SW480 (cell line): Measurements from ENCODE around the gene EXOC4.
"Not testable (repeated sequence)": the region's sequence is repeated elsewhere in the genome, so short reads cannot be mapped to it uniquely, and the experiment has no call there.

Experiments used
- DNase-seq: peaks from one replicate; pipeline ENCODE4 v3.0.0-alpha.2; 2016; ENCODE audit warnings: low spot score

The EXOC4 gene

DNA sequence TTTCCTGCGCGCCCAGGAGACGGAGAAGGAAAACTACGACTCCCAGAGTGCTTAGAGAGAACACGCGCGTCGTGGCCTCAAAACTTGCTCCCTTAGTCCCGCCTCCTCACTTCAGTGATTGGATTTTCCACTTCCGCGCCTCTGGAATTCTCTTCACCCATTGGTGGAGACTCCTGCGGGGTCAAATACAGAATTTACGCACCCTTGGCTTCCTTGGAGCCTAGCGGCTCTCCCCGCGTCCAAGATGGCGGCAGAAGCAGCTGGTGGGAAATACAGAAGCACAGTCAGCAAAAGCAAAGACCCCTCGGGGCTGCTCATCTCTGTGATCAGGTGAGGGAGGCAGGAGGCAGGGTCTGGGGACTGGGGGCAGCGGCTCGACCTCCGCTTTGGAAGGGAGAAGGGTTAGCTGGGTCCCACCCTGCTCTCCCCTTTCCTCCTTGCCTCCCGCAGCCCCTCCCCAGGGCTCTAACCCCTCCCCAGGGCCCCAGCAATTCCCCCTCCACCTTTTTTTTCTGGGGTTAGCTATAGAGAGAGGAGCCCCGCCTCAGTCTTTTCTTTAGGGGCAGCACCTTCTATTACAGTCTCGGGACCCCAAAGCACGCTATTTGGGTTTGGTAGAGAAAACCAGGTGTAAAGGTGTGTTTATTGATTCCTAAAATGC lies at the start of gene EXOC4:
Gene EXOC4, plus strand, starts transcription at position 221 of the 661 bp plus-strand sequence.
- peak; percentile 96 for DNase-seq

DNA sequence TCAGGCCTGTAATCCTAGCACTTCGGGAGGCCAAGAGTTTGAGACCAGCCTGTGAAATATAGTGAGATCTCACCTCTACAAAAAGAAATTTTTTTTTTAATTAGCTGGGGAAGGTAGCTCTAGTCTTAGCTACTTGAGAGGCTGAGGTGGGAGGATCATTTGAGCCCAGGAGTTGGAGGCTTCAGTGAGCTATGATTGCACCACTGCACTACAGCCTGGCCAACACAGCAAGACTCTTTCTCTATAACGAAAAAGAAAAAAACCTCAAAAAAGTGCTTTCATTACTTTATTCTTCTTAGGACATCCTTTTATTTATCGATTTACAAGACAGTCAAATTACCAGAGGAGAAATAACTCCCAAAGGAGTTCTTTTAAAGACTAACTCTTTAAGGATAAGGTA lies 49.4 kb upstream of the EXOC4 start:
- DNase-seq: no peak

DNA sequence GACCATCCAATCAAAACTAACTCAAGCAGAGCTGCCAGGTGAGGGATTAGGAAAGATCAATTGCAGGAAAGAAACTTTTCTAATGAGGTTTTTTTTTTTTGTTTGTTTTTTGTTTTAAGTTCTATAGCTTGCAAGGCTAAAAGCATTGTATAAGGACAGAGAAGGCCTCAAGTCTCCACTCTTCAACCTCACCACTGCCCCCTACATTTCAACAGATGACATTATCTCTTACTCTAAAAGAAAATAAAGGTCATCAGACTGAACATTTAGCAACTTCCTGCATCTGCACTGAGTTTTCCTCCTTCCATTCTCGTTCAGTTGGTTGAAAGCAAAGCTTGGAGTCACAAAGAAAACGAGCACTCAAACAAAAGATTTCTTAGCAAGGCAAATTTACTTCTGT lies 45.2 kb upstream of the EXOC4 start:
- DNase-seq: no peak

DNA sequence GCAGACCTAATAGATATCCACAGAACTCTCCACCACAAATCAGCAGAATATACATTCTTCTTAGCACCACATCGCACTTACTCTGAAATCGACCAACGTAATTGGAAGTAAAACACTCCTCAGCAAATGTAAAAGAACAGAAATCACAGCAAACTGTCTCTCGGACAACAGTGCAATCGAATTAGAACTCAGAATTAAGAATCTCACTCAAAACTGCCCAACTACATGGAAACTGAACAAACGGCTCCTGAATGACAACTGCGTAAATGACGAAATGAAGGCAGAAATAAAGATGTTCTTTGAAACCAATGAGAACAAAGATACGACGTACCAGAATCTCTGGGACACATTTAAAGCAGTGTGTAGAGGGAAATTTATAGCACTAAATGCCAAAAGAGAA lies 42.1 kb upstream of the EXOC4 start:
- DNase-seq: not testable (repeated sequence)

DNA sequence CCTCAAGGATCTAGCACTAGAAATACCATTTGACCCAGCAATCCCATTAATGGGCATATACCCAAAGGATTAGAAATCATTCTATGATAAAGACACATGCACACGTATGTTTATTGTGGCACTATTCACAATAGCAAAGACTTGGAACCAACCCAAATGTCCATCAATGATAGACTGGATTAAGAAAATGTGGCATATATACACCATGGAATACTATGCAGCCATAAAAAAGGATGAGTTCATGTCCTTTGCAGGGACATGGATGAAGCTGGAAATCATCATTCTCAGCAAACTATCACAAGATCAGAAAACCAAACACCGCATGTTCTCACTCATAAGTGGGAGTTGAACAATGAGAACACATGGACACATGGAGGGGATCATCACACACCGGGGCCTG lies 39.1 kb upstream of the EXOC4 start:
- not testable (repeated sequence) for DNase-seq

DNA sequence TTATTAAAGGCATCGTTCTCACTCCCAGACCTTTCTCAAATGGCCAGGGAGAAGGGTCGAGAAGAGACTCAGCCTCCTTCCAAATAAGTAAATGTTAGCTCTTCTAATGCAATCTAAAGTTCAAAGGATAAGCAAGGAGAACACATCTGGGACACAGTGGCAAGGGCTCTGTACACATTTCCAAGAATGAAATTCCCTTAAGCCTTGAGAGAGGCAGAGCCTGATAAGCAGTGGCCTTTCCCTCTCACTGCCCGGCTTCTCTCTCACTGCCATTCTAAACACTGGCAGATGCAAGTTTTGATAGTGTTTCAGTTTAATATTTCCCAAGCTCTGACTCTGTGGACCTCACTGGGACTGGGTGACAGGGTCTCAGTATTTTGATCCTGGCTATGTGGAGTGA lies 35.1 kb upstream of the EXOC4 start:
- DNase-seq: no peak

DNA sequence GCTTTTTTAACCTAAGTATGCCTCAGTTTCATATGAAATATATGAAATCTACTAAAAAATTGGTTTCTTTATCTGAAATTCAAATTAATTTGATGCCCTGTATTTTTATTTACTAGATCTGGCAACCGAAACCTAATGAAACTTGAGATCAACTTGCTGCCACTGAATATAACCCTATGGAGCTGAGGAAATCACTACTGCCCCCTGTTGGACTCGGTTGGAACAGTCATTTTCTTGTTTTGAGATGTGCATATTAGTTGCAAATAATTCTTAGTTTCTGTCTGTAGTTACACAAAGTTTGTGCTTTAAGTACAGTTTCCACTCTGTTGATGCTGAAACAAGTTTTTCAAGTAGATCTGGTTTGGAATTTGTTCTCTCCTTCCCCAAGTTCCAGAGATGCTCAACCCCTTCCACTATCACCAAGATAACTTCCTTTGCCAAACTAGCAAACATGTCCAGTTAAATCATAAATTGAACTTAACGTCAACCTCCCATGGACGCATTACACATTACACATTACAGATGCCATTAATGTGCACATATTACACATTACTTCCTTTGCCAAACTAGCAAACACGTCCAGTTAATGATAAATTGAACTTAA lies 22.2 kb upstream of the EXOC4 start:
- peak; percentile 32 for DNase-seq

DNA sequence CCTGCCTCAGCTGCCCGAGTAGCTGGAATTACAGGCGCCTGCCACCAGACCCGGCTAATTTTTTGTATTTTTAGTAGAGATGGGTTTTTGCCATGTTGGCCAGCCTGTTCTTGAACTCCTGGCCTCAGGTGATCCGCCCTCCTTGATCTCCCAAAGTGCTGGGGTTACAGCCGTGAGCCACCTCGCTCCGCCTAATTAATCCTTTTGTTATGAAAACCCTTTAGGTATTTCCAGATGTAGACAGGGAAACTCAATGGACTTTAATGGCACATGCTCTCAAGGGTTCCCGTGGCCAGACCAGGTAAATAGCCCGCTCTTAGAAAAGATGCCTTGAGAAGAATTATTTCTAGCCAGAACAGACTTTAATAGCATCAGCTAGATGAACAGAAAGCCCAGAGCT lies 19.7 kb upstream of the EXOC4 start:
- no peak for DNase-seq

DNA sequence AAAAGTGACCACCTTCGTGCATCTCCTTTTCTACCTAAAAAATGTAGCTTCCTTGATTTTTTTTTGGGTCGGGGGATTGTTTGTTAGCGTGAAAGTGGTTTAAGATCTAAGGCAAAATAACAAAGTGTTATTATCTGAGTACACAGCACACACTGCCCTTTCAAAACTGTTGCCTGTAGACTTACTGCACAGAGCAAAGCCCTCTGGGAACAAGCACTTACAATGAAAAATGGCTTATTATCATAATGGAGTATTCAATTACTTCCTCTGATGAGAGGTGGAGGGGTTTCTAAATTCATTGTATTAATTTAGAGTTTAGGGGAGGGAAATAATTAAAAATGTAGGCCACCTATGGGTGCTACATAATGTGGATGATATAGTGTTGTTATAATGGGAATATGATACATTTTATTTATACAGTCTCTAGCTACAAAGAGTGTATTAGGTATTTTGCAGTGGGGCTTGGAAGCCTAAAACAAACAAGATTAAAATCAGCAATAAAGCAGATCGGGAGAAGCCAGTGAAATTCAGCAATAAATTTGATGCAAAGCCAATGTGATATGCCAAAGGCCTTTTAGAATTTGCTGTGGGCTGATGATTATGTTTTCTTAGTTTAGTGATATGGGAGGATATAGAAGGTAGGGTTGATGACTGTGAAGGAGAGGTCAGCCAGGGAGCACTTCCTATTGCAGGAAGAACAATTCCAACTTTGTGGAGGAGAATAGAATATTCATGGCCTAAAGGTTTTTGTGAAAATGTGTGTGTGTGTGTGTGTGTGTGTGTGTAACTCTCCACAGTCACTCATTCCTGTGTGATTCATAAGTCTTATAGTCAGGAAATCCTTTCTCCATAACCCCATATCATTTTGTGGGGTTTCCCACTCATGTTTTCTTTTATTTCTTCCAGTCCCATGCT lies 17.7 kb upstream of the EXOC4 start:
- no peak for DNase-seq

DNA sequence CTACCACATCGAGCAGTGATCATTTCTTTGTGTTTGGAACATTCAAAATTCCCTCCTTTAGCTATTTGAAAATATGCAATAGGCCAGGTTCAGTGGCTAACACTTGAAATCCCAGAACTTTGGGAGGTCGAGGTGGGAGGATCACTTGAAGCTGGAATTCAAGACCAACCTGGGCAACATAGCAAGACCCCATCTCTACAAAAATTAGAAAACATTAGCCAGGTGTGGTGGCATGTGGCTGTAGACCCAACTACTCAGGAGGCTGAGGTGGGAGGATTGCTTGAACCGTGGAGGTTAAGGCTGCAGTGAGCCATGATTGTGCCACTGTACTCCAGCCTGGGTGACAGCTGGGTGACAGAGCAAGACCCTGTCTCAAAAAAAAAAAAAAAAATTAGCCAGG lies 15.3 kb upstream of the EXOC4 start:
- DNase-seq: no peak

DNA sequence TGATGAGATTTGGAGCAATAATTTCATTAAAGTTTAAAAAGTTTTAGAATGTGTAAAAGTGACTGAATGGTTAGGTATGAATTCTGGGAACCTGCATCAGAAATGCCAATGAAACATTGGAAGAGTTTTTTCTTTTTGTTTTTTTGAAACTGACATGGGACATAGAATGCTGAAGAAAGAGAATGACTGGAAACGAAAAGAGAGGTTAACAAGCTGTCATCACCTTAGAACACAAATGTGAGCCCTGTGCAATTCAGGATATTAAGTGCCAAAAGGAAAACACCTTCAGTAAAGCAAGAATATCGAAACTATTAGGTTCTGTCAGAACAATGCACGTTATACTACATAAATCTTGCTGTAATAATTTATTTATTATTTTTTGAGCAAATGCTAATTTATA lies 12.6 kb upstream of the EXOC4 start:
- no peak for DNase-seq

DNA sequence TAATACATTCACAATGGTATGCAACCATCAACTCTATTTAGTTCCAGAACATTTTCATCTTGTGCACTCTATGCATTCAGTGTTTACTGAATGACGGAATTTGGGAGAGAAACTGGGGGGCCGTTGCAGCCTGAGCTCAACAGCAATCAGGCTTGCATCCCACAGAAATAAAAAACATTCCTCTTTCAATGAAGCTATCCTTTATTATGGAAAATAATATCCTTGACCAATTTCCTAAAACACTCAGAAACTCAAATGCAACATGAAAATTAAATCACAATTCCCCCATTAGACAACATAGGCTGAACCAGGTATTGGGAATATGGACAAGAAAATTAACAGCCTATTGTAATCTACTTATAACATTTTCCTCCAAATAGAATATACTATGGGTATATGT lies 6.3 kb upstream of the EXOC4 start:
- DNase-seq: no peak

DNA sequence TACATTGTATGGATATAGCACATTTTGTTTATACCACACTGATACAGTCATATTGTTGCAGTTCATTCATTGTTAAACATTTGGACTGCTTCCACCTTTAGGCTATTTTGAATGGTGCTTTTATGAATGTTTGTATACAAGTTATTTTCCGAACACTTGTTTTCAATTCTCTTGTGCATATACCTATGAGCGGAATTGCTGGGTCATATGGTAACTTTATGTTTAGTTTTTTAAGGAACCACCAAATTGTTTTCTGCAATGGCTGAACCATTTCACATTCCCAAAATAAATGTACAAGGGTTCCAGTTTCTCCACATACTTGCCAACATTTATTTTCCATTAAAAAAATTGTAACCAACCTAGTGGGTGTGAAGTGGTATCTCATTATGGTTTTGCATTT lies 4.0 kb upstream of the EXOC4 start:
- DNase-seq: no peak

DNA sequence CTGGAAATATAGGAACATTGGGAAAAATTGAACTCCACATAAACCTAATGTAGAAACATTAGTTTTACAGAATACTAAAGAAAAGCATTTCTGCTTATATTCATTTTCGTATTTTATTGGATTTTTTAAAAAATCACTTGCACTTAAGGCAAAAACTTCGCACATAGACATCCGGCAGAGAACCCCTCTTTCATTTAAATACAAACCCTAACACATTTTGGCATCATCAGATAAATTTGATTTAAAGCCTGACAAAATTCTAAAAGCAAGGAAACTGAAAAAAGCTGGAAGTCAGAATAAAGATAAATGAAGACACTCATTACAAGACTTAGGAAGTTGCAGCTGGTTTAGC lies 396 bp upstream of the EXOC4 start:
- no peak for DNase-seq

DNA sequence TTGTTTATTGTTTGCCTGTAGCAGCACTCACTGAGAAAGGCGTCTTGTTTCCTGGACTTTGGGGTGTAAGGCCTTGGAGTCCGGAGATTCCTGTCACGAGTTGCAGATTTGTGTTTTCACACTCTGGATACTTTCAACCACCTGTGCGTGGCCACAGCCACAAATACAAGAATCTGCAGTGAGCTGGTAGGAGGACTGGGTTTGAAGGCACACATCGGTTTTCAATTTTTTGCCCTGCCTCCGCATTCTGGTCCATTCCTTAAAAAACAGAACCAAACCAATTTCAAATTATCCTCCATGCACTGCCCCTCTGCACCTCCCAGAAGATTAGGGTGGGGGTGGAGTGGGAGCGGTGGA lies 619 bp downstream of the EXOC4 start:
- DNase-seq: peak; percentile 20

DNA sequence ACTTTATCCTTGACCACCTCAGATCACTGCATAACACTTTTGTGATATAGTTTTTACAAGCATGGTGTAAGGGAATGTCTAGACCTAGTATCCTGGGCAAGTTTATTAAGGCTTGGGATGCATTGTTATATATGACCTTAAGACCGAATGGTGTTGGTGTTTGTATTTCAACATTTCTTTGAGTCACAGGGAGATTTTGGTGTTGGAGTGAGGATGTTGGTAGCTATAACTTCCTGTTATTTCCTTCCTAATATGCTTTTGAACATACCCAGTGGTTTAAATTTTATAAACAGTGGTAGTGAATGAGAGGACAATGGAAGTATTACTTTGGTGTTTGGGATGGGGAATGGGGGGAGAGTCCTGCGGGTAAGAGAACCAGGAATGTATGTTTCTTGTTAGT lies 2.6 kb downstream of the EXOC4 start:
- no peak for DNase-seq

DNA sequence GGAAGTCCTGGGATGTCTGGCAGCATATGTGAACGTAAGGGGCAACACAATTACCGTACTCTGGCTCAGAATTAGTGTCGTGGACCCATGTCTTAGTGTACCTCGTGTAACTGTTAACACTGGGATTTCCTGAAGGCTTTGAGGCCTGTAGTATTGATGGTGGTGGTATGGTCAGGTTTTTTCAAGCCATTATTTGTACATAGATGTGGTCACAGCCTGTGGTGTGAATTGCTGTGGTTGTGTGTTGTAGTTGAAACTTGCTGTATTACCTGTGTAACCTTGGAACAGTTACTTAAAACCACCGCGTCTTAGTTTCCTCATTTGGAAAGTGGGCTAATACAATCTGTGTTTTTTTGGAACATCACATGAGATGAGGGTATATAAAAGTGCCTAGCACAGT lies 5.3 kb downstream of the EXOC4 start:
- DNase-seq: no peak

DNA sequence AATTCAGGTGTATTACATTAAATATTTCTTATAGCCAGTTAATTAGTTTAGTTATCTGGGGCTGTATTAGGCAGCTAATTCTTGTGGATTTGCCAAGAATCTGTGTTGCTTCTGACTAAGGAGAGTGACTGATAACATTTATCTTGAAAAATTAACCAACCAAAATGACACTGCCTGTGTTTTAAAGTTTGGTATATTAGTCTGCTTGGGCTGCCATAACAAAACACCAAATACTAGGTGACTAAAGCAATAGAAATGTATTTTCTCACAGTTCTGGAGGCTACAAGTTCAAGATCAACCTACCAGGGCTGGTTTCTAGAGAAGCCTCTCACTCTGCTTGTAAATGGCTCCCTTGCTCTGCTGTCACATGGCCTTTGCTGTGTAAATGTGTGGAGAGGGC lies 12.9 kb downstream of the EXOC4 start:
- DNase-seq: no peak

DNA sequence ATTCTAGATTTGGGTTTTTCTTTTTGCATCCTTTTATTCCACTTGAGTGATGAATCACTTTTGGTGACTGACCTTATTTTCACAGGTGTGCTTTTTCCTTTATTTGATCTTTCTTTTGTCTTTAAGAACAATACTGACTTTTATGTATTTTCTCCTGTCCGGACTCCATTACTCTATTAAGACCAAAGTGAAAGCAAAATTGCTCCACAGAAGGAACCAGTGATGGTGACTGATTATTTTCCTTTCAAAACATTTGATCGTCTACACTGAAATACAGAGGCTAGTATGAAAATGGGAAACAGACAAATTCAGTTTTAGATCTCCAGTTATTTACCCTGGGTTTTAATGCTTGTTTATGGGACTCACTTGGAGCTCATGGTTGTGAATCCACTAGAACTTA lies 15.5 kb downstream of the EXOC4 start:
- no peak for DNase-seq

DNA sequence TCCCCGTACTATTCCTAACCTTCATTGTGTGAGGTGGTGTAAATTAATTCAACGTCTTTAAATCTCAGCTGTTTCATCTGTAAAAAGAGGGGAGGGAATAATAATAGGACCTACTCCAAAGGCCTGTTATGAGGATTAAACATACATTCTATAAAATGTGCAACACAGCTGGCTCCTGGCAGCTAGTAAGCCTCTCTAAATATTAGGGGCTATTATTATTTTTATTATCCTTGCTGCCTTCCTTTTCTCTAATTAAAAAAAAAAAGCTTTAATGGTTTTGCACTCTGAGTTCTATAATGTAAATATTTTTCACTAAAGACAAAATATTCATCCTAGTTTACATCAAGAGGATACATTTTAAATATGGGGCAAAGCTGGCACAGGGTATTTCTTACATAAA lies 19.5 kb downstream of the EXOC4 start:
- DNase-seq: no peak

DNA sequence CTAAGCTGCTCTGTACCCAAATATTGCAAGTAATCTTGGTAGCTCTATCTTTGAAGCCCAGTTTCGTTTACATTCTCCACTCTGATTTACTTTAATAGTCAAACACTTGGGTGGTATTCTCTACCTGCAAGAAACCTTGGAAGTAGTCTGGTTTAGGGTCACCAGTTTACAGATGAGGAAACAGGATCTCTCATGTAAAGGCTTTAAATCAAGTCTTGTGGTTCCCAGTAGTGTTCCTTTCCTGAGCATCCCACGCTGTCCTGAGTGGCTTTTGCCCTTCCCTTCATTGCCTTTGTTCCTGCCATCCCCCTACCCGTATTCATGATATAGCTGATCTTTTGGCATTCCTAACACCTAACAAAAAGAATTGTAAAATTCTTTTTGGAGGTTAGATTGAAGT lies 20.3 kb downstream of the EXOC4 start:
- no peak for DNase-seq

DNA sequence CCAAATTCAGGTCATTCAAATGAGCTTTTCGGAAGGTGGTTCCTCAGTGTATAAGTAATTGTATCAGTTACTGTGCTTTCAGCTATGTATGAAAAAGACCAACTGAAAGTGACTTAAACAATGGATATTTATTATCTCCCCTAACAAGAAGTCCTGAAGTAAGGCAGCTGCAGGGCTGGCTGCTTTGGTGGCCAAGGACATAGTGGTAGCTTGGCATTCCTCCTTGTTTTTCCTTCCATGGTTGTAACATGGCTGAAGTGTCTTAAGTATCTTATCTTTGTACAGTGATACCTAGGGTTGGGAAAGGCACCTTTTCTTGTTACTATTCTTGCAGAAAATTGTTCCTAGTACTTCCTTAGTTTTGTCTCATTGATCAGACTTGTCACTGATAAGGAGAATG lies 21.4 kb downstream of the EXOC4 start:
- DNase-seq: no peak

DNA sequence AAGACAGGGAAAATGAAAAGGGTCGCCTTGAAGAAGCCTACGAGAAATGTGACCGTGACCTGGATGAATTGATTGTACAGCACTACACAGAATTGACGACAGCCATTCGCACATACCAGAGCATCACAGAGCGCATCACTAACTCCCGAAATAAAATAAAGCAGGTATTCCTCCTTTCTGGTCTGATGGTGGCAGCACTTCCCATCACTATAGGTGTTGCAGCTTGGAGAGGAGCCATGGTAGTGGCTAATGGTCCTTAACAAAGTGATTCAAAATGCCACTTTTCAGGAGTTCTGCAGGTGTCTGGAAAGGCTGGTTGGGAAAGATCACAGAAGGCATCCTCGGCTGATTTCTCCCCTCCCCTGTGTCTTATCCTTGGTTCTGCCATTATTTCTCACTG lies 22.1 kb downstream of the EXOC4 start:
- DNase-seq: no peak
